ENCODE measurements around the gene LPP.

DNA sequence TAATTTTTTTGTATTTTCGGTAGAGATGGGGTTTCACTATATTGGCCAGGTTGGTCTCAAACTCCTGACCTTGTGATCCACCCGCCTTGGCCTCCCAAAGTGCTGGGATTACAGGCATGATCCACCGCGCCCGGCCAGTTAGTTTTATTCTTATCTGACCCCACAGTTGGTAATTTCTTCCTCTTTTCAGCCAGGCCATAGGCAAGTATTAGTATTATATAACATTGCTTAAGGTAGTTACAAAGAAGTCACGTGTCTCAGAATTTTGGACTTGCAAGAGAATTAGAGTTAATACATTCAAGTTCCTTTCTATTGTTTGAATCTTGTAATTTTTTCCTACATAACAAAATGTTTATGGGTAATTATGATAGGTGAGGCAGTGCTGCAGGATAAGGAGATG, 334.8 kb downstream of the LPP start:
- TF ChIP-seq, protein P1, sequence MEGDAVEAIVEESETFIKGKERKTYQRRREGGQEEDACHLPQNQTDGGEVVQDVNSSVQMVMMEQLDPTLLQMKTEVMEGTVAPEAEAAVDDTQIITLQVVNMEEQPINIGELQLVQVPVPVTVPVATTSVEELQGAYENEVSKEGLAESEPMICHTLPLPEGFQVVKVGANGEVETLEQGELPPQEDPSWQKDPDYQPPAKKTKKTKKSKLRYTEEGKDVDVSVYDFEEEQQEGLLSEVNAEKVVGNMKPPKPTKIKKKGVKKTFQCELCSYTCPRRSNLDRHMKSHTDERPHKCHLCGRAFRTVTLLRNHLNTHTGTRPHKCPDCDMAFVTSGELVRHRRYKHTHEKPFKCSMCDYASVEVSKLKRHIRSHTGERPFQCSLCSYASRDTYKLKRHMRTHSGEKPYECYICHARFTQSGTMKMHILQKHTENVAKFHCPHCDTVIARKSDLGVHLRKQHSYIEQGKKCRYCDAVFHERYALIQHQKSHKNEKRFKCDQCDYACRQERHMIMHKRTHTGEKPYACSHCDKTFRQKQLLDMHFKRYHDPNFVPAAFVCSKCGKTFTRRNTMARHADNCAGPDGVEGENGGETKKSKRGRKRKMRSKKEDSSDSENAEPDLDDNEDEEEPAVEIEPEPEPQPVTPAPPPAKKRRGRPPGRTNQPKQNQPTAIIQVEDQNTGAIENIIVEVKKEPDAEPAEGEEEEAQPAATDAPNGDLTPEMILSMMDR (IDR thresholded peaks at IDR 0.05; ENCODE audit: insufficient read depth, low read length, poor library complexity, severe bottlenecking): no peak
- no peak for TF ChIP-seq EZH2phosphoT487 (conservative IDR thresholded peaks at IDR 0.05; ENCODE audit: low read length)

Measured in SU-DHL-6 (cell line).